WTC11 (cell line): ENCODE results near the gene RBM19. TPM values are rescaled to one million over a fixed set of nuclear protein-coding genes. Genes with fewer than 3 reads are reported as not detected.
A peak's percentile ranks its signal among the peaks of the same experiment; 100 is the strongest.

Experiments used
- ATAC-seq: fragments of 200-7000 bp; cut with Tn5 transposase; 2 replicates; pipeline ENCODE4 v1.10.0; 2021; ENCODE audit warnings: mild to moderate bottlenecking, moderate library complexity
- CTCF ChIA-PET: fragments of 300-600 bp; sonication (Branson Sonifier 250); formaldehyde crosslinking; loops from one replicate; lab custom pipeline; 2021; ENCODE audit warnings: antibody characterized with exemption; lab: Charles Lee
- POLR2A ChIA-PET: fragments of 350-600 bp; sonication (Branson Sonifier 250); formaldehyde crosslinking; loops from one replicate; lab custom pipeline; 2021; ENCODE audit warnings: antibody characterized with exemption; lab: Charles Lee
- DNase-seq: peaks from one replicate; pipeline ENCODE4 v3.0.0; 2021; ENCODE audit warnings: low spot score
- H3K27ac Mint-ChIP-seq: 2 replicates; pipeline ENCODE4 v1.8.0; 2021; ENCODE audit warnings: mixed read lengths
- H3K27me3 Mint-ChIP-seq: 2 replicates; pipeline ENCODE4 v1.8.0; 2021; ENCODE audit warnings: low read depth, mild to moderate bottlenecking, moderate library complexity, mixed read lengths
- H3K36me3 Mint-ChIP-seq: 2 replicates; pipeline ENCODE4 v1.8.0; 2021; ENCODE audit warnings: mixed read lengths
- H3K4me1 Mint-ChIP-seq: 2 replicates; pipeline ENCODE4 v1.8.0; 2022; ENCODE audit warnings: mixed read lengths
- H3K4me3 Mint-ChIP-seq: 2 replicates; pipeline ENCODE4 v1.8.0; 2021; ENCODE audit warnings: mild to moderate bottlenecking, moderate library complexity, mixed read lengths
- H3K9me3 Mint-ChIP-seq: 2 replicates; pipeline ENCODE4 v1.8.0; 2021; ENCODE audit warnings: mixed read lengths
- AFF4 ChIP-seq: sonication (generic); formaldehyde crosslinking; IDR thresholded peaks from 2 replicates; pipeline ENCODE4 v1.8.1; 2023; ENCODE audit warnings: mild to moderate bottlenecking, missing genetic modification reagents, borderline replicate concordance
- ATF2 ChIP-seq: sonication (generic); formaldehyde crosslinking; IDR thresholded peaks from 2 replicates; pipeline ENCODE4 v1.8.1; 2022; ENCODE audit warnings: low read depth, missing genetic modification reagents, borderline replicate concordance
- CBFB ChIP-seq: sonication (generic); formaldehyde crosslinking; IDR thresholded peaks from 2 replicates; pipeline ENCODE4 v1.8.1; 2022; ENCODE audit warnings: mild to moderate bottlenecking, low read depth, missing genetic modification reagents
- EMX1 ChIP-seq: fragments of 250-450 bp; sonication (Bioruptor Pico); IDR thresholded peaks from 2 replicates; pipeline ENCODE4 v1.8.0; 2021; ENCODE audit warnings: mild to moderate bottlenecking
- ESRRA ChIP-seq: sonication (generic); formaldehyde crosslinking; IDR thresholded peaks from 2 replicates; pipeline ENCODE4 v1.8.1; 2022; ENCODE audit warnings: mild to moderate bottlenecking, missing genetic modification reagents, borderline replicate concordance
- GRHL2 ChIP-seq: fragments of 250-450 bp; sonication (Bioruptor Pico); IDR thresholded peaks from 2 replicates; pipeline ENCODE4 v1.8.0; 2022; ENCODE audit warnings: mild to moderate bottlenecking, moderate library complexity; ENCODE audit not compliant: insufficient replicate concordance, severe bottlenecking
- HMGA2 ChIP-seq: fragments of 250-450 bp; sonication (Bioruptor Pico); IDR thresholded peaks from 2 replicates; pipeline ENCODE4 v1.4.0; 2021; ENCODE audit warnings: mild to moderate bottlenecking, moderate library complexity
- HMGXB4 ChIP-seq: sonication (generic); formaldehyde crosslinking; IDR thresholded peaks from 2 replicates; pipeline ENCODE4 v1.8.1; 2023; ENCODE audit warnings: mild to moderate bottlenecking, moderate library complexity, missing genetic modification reagents
- IRF2 ChIP-seq: sonication (generic); formaldehyde crosslinking; IDR thresholded peaks from 2 replicates; pipeline ENCODE4 v1.8.0; 2022; ENCODE audit warnings: low read depth, missing genetic modification reagents, borderline replicate concordance
- JUN ChIP-seq: sonication (generic); formaldehyde crosslinking; IDR thresholded peaks from 2 replicates; pipeline ENCODE4 v1.8.0; 2023; ENCODE audit warnings: mild to moderate bottlenecking, missing genetic modification reagents
- NFE2L1 ChIP-seq: sonication (generic); formaldehyde crosslinking; IDR thresholded peaks from 2 replicates; pipeline ENCODE4 v1.8.1; 2023; ENCODE audit warnings: missing genetic modification reagents
- NFYB ChIP-seq: sonication (generic); formaldehyde crosslinking; conservative IDR thresholded peaks from 2 replicates; pipeline ENCODE4 v1.8.0; 2022; ENCODE audit warnings: low read depth, missing genetic modification reagents
- NR2C2 ChIP-seq: sonication (generic); formaldehyde crosslinking; IDR thresholded peaks from 2 replicates; pipeline ENCODE4 v1.8.0; 2022; ENCODE audit warnings: mild to moderate bottlenecking, missing genetic modification reagents
- SMAD4 ChIP-seq: sonication (generic); formaldehyde crosslinking; IDR thresholded peaks from 2 replicates; pipeline ENCODE4 v1.8.0; 2022; ENCODE audit warnings: mild to moderate bottlenecking, missing genetic modification reagents
- SOX15 ChIP-seq: fragments of 250-450 bp; sonication (Bioruptor Pico); IDR thresholded peaks from 2 replicates; pipeline ENCODE4 v1.9.0; 2021; ENCODE audit warnings: mild to moderate bottlenecking
- ZNF219 ChIP-seq: sonication (generic); formaldehyde crosslinking; IDR thresholded peaks from 2 replicates; pipeline ENCODE4 v1.8.0; 2023; ENCODE audit warnings: missing genetic modification reagents, mild to moderate bottlenecking, borderline replicate concordance
- ZNF317 ChIP-seq: sonication (generic); formaldehyde crosslinking; IDR thresholded peaks from 2 replicates; pipeline ENCODE4 v1.8.1; 2023; ENCODE audit warnings: low read depth, mild to moderate bottlenecking, moderate library complexity, missing genetic modification reagents, borderline replicate concordance
- ZNF512 ChIP-seq: sonication (generic); formaldehyde crosslinking; IDR thresholded peaks from 2 replicates; pipeline ENCODE4 v1.8.1; 2022; ENCODE audit warnings: missing genetic modification reagents, borderline replicate concordance
- ZNF532 ChIP-seq: fragments of 250-450 bp; sonication (Bioruptor Pico); IDR thresholded peaks from 2 replicates; pipeline ENCODE4 v1.9.0; 2021; ENCODE audit warnings: mild to moderate bottlenecking, borderline replicate concordance
- ZNF671 ChIP-seq: fragments of 250-450 bp; sonication (Bioruptor Pico); IDR thresholded peaks from 2 replicates; pipeline ENCODE4 v1.8.0; 2021; ENCODE audit warnings: mild to moderate bottlenecking
- total RNA-seq: library from RNA; stranded (reverse); gene quantifications from 3 replicates; pipeline ENCODE4 v1.2.3, GENCODE V29; 2021

Gene RBM19
- total RNA-seq, 1 experiment from 2014 or later = 60.1 TPM

- Mint-ChIP-seq H3K27ac (no peak overlapping the region), H3K36me3 (no peaks in the 10 kb centered on the region), H3K9me3 (no peaks in the 10 kb centered on the region), H3K4me1 (peaks cover 7% of the 10 kb centered on the region), H3K4me3 (no peak overlapping the region), H3K27me3 (no peaks in the 10 kb centered on the region)
- DNase-seq = peak; percentile 37
- ChIA-PET POLR2A (no interaction called here), CTCF (interaction anchor here (0.7 to 2.8 kb wide), 21 partner anchors 11 to 401 kb away, joined by 3 to 12 read pairs (median 5); no protein-coding TSS in a partner anchor)
- peak; percentile 64 for ATAC-seq
- TF ChIP-seq AFF4 (CRISPR knock-in tag) (no peak), JUN (no peak), ZNF532 (CRISPR knock-in tag) (no peak), ZNF219 (CRISPR knock-in tag) (no peak), CBFB (CRISPR knock-in tag) (no peak), NFE2L1 (CRISPR knock-in tag) (no peak), HMGXB4 (no peak), ESRRA (CRISPR knock-in tag) (no peak), ZNF317 (CRISPR knock-in tag) (no peak), NFYB (CRISPR knock-in tag) (no peak), NR2C2 (CRISPR knock-in tag) (no peak), EMX1 (CRISPR knock-in tag) (no peak), GRHL2 (CRISPR knock-in tag) (no peak), SOX15 (CRISPR knock-in tag) (no peak), ZNF671 (CRISPR knock-in tag) (no peak), SMAD4 (CRISPR knock-in tag) (no peak), ZNF512 (CRISPR knock-in tag) (no peak), ATF2 (CRISPR knock-in tag) (no peak), HMGA2 (CRISPR knock-in tag) (no peak), IRF2 (CRISPR knock-in tag) (no peak)
Measured at GRCh38 chr12:113825705-113826104, 140.4 kb downstream of the RBM19 start.
